GM12878 (cell line): ENCODE measurements around the gene NASP. TPM values are rescaled to one million over a fixed set of nuclear protein-coding genes. Genes with fewer than 3 reads are reported as not detected.
A peak's percentile ranks its signal among the peaks of the same experiment; 100 is the strongest.

Source experiments
- ATAC-seq: fragments of 200-7000 bp; cut with Tn5 transposase; 3 replicates; pipeline ENCODE4 v1.9.1; 2020; ENCODE audit warnings: mild to moderate bottlenecking, moderate library complexity
- BruUV-seq: library from RNA; stranded (reverse); fragments of 400-500 nt; replicated peaks from 2 replicates; lab custom pipeline; 2021; lab: Mats Ljungman, UMichigan
- CTCF ChIA-PET: fragments of 300-600 bp; sonication (Branson Sonifier 250); formaldehyde crosslinking; extraction: SDS; loops from one replicate; lab custom pipeline; 2021; ENCODE audit warnings: inconsistent platforms; lab: Yijun Ruan, JAX
- POLR2A ChIA-PET: fragments of 350-600 bp; formaldehyde crosslinking; extraction: SDS; loops from one replicate; lab custom pipeline; 2021; ENCODE audit warnings: inconsistent platforms; lab: Charles Lee
- RAD21 ChIA-PET: fragments of 300-600 bp; sonication (Branson Sonifier 250); formaldehyde crosslinking; loops from one replicate; lab custom pipeline; 2023; ENCODE audit warnings: antibody characterized with exemption; ENCODE audit not compliant: unreplicated experiment; lab: Charles Lee
- SMC1A ChIA-PET: fragments of 300-600 bp; sonication (Branson Sonifier 250); formaldehyde crosslinking; loops from one replicate; lab custom pipeline; 2023; ENCODE audit not compliant: unreplicated experiment, uncharacterized antibody; lab: Charles Lee
- DNase-seq: peaks from one replicate; pipeline ENCODE4 v3.0.0-alpha.2; 2011; ENCODE audit warnings: low read depth, low spot score
- FAIRE-seq: peaks from 3 replicates; lab custom pipeline; 2011; peaks lifted over from hg19 to GRCh38; lab: Jason Lieb, UNC
- H2AFZ ChIP-seq: 2 replicates; pipeline ENCODE4 v1.6.0; 2011; ENCODE audit warnings: low read depth, low read length, control low read depth; ENCODE audit not compliant: control insufficient read depth
- H3K27ac ChIP-seq: 2 replicates; pipeline ENCODE4 v1.5.1; 2011; ENCODE audit warnings: control low read depth; ENCODE audit not compliant: control insufficient read depth, insufficient read depth
- H3K27me3 ChIP-seq, 2 experiments: replicated peaks in 1 of 2; 2 replicates each; pipeline versions ENCODE4 v1.6.0 to v1.6.1; 2011; ENCODE audit warnings: low read length in 1 of 2; ENCODE audit not compliant: control insufficient read depth in 2 of 2, insufficient read depth in 2 of 2
- H3K36me3 ChIP-seq, 2 experiments: 2 replicates each; pipeline ENCODE4 v1.5.1; 2011; ENCODE audit warnings: low read length in 1 of 2; ENCODE audit not compliant: control insufficient read depth in 2 of 2, insufficient read depth in 2 of 2
- H3K4me1 ChIP-seq: 2 replicates; pipeline ENCODE4 v1.6.1; 2011; ENCODE audit warnings: mild to moderate bottlenecking, low read length, moderate library complexity, mixed read lengths; ENCODE audit not compliant: control insufficient read depth, insufficient read depth
- H3K4me2 ChIP-seq: 2 replicates; pipeline ENCODE4 v1.6.0; 2011; ENCODE audit warnings: control low read depth; ENCODE audit not compliant: control insufficient read depth, insufficient read depth
- H3K4me3 ChIP-seq: fragments of 200-600 bp; sonication (generic); 2 replicates; pipeline ENCODE4 v1.5.1; 2016
- H3K79me2 ChIP-seq: 2 replicates; pipeline ENCODE4 v1.6.0; 2011; ENCODE audit warnings: low read length; ENCODE audit not compliant: control insufficient read depth, insufficient read depth
- H3K9ac ChIP-seq: 2 replicates; pipeline ENCODE4 v1.8.0; 2011; ENCODE audit warnings: low read length, control low read depth, mixed read lengths; ENCODE audit not compliant: control insufficient read depth, insufficient read depth
- H3K9me3 ChIP-seq: replicated peaks from 3 replicates; pipeline ENCODE4 v1.5.1; 2011; ENCODE audit warnings: mild to moderate bottlenecking, low read length; ENCODE audit not compliant: control insufficient read depth, insufficient read depth
- H4K20me1 ChIP-seq: 2 replicates; pipeline ENCODE4 v1.6.0; 2011; ENCODE audit not compliant: control insufficient read depth, insufficient read depth
- FOXM1 ChIP-seq: IDR thresholded peaks from 2 replicates; pipeline ENCODE4 v1.6.1; 2012; ENCODE audit warnings: low read depth, mild to moderate bottlenecking, inconsistent platforms, low read length, moderate library complexity
- MEF2A ChIP-seq: IDR thresholded peaks from 2 replicates; pipeline ENCODE4 v1.6.1; 2011; ENCODE audit warnings: low read depth, mild to moderate bottlenecking, low read length, moderate library complexity; ENCODE audit not compliant: insufficient read depth
- MEF2B ChIP-seq: fragments of 450-650 bp; IDR thresholded peaks from 2 replicates; pipeline ENCODE4 v1.6.1; 2018; ENCODE audit warnings: mild to moderate bottlenecking, moderate library complexity; ENCODE audit not compliant: partially characterized antibody, poor library complexity, severe bottlenecking
- NFIC ChIP-seq: IDR thresholded peaks from 2 replicates; pipeline ENCODE4 v1.6.1; 2012; ENCODE audit warnings: low read depth, mild to moderate bottlenecking, inconsistent platforms, low read length, moderate library complexity
- POU2F2 ChIP-seq: IDR thresholded peaks from 3 replicates; pipeline ENCODE4 v1.6.1; 2011; ENCODE audit warnings: low read depth, mild to moderate bottlenecking, low read length, borderline replicate concordance
- RUNX3 ChIP-seq: IDR thresholded peaks from 2 replicates; pipeline ENCODE4 v1.6.1; 2012; ENCODE audit warnings: low read length, inconsistent platforms
- SIN3A ChIP-seq: IDR thresholded peaks from 2 replicates; pipeline ENCODE4 v1.6.1; 2012; ENCODE audit warnings: low read depth, low read length, improper control_type of control experiment
- YY1 ChIP-seq: IDR thresholded peaks from 2 replicates; pipeline ENCODE4 v1.6.1; 2011; ENCODE audit warnings: low read depth, mild to moderate bottlenecking, low read length
- ZNF384 ChIP-seq: IDR thresholded peaks from 2 replicates; pipeline ENCODE4 v1.6.1; 2012; ENCODE audit warnings: low read depth, mild to moderate bottlenecking, low read length, improper control_type of control experiment, borderline replicate concordance
- WGBS: methylation state at CpG from one replicate; pipeline ENCODE4 v1.1.6; 2016; ENCODE audit warnings: low lambda C conversion rate; ENCODE audit not compliant: insufficient replicate concordance, insufficient coverage; ENCODE audit errors: missing lambda C conversion rate; 5-methylcytosine and 5-hydroxymethylcytosine counted together
- in situ Hi-C: fragments of 300-500 bp; cut with MboI; formaldehyde crosslinking; loops from 9 replicates; pipeline ENCODE4 v1.14.3; 2018; ENCODE audit warnings: mixed read lengths
- intact Hi-C: fragments of 100-400 bp; cut with micrococcal nuclease; formaldehyde crosslinking; loops from one replicate; pipeline ENCODE4 v1.14.2; 2022; ENCODE audit not compliant: unreplicated experiment
- polyA plus RNA-seq, 11 experiments: library from polyadenylated mRNA; depleted of rRNA in 4 of 11; unstranded in 6 of 11; stranded (reverse) in 5 of 11; fragments of >200 nt; fragmentation: Nextera tagmentation in 4 of 11; fragmentation: Illumina TruSeq in 1 of 11; extraction: Ambion mirVana in 4 of 11; extraction: Trizol in 1 of 11; gene quantifications; 1 replicate in 1 of 11; 2 replicates in 10 of 11; pipeline versions ENCODE4 v1.2.1 to v1.2.3, GENCODE V29; 2011 to 2016; ENCODE audit warnings: inconsistent platforms in 2 of 11, missing spikeins in 2 of 11, low read depth in 1 of 11
- total RNA-seq, 4 experiments: library from RNA; depleted of rRNA in 3 of 4; stranded (reverse); fragments of >200 nt in 3 of 4; fragmentation: Illumina TruSeq in 1 of 4; extraction: Trizol in 1 of 4; gene quantifications; 2 replicates each; pipeline versions ENCODE4 v1.2.1 to v1.2.3, GENCODE V29; 2013 to 2021

The NASP gene
- total and polyA plus RNA-seq, 10 of the 15 experiments (the other 5 are each of a cell fraction or from before 2014, with no cell fraction given) = 111 to 321 (median 205) TPM

- no peak overlapping the region for H3K4me3 ChIP-seq
- peaks cover 14 to 52% of the 10 kb centered on the region in 2 experiments for H3K36me3 ChIP-seq
- ATAC-seq (peak; percentile 18), DNase-seq (no peak), FAIRE-seq (no peak)
- H3K9me3 ChIP-seq = no peaks in the 10 kb centered on the region
- H3K4me2 ChIP-seq = peak overlapping the region; percentile 19; the same call in 1 of the 2 replicates
- intact Hi-C loops = no loop called here
- no peak overlapping the region for H2AFZ ChIP-seq
- ChIA-PET SMC1A (no interaction called here), CTCF (interaction anchor here (0.6 kb wide), 1 partner anchor 217 kb away, joined by 3 read pairs; no protein-coding TSS in a partner anchor), RAD21 (no interaction called here), POLR2A (no interaction called here)
- H3K27me3 ChIP-seq = no peaks in the 10 kb centered on the region
- no peaks in the 10 kb centered on the region for H3K79me2 ChIP-seq
- TF ChIP-seq NFIC = no peak
- peak; percentile 39 for TF ChIP-seq MEF2B
- TF ChIP-seq POU2F2 = 0 out of 3 replicates have a peak, but pooled peaks have one; percentile 15
- no peak for TF ChIP-seq FOXM1
- no peak for TF ChIP-seq SIN3A
- peak; percentile 48; the same call in 1 of the 2 replicates for TF ChIP-seq RUNX3
- no peak for TF ChIP-seq ZNF384
- 0 out of 2 replicates have a peak, but pooled peaks have one; percentile 30 for TF ChIP-seq MEF2A
- TF ChIP-seq YY1 = no peak
- no TSS peak for BruUV-seq
- peaks cover 5% of the 10 kb centered on the region for H3K4me1 ChIP-seq
- no peak overlapping the region for H3K27ac ChIP-seq
- no peaks in the 10 kb centered on the region; the same call in none of the 2 replicates for H4K20me1 ChIP-seq
- H3K9ac ChIP-seq = no peak overlapping the region
- in situ Hi-C loops = no loop called here
- WGBS = 0% methylated on average over 1 of the region's 1 CpG
These were observed 32.0 kb downstream of the NASP start for GRCh38 chr1:45615885-45616284.
